NT2/D1 (cell line): ENCODE data around the gene MYO5A.

Experiments used
- SUZ12 ChIP-seq: IDR thresholded peaks from 2 replicates; pipeline ENCODE4 v1.6.1; 2011; ENCODE audit not compliant: insufficient read length, insufficient read depth; ENCODE audit errors: extremely low read depth
- YY1 ChIP-seq: IDR thresholded peaks from 2 replicates; pipeline ENCODE4 v1.6.1; 2011; ENCODE audit not compliant: insufficient read length, insufficient read depth
- ZNF274 ChIP-seq: IDR thresholded peaks from 2 replicates; pipeline ENCODE4 v1.6.1; 2011; ENCODE audit warnings: mild to moderate bottlenecking, low read depth, low read length

DNA sequence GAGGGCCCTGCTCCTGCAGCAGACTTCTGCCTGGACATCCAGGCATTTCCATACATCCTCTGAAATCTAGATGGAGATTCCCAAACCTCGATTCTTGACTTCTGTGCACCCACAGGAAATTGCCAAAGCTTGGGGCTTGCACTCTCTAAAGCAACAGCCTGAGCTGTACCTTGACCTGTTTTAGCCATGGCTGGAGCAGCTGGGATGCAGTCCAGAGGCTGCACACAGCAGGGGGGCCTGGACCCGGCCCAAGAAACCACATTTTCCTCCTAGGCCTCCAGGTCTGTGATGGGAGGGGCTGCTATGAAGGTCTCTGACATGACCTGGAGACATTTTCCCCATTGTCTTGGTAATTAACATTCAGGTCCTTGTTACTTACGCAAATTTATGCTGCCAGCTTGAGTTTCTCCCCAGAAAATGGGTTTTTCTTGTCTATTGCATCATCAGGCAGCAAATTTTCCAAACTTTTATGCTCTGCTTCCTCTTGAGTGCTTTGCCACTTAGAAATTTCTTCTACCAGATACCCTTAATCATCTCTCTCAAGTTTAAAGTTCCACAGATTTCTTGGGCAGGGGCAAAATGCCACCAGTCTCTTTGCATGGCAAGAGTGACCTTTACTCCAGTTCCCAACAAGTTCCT lies 11.8 kb upstream of the MYO5A start:
- no peak for TF ChIP-seq YY1
- no peak for TF ChIP-seq ZNF274
- TF ChIP-seq SUZ12, result no peak
